ENCODE data around the gene PRLH. TPM values are rescaled to one million over a fixed set of nuclear protein-coding genes. Genes with fewer than 3 reads are reported as not detected.
A peak's percentile ranks its signal among the peaks of the same experiment; 100 is the strongest.

PRLH gene
- total and polyA plus RNA-seq, 2 of the 13 experiments (the other 11 are each of a cell fraction or from before 2014, with no cell fraction given), result not detected

DNA sequence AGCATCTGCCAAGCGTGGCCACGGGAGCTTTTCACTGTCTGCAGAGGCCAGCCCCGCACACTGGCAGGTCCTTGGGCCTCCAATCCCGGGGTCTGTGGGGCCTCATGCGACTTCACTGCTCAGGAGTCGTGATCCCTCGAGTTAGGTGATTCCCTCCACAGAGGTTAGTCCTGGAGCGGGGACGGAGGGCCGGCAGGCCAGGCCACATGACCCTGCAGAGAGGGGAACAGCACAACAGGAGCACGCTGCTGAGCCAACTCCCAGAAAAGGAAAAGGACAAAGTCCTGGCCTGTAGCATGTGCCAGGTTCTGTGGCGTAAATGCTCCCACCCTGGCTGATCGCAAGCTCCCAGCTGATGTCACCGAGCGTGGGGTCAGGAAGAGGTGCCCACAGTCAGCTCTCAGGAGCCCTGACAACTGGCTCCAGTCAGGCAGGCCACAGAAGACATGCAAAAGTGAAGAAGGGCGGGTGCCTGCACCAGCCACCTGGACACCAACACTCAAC, 15.3 kb upstream of the PRLH start (continued):
- TF ChIP-seq, protein P1, sequence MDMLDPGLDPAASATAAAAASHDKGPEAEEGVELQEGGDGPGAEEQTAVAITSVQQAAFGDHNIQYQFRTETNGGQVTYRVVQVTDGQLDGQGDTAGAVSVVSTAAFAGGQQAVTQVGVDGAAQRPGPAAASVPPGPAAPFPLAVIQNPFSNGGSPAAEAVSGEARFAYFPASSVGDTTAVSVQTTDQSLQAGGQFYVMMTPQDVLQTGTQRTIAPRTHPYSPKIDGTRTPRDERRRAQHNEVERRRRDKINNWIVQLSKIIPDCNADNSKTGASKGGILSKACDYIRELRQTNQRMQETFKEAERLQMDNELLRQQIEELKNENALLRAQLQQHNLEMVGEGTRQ (IDR thresholded peaks at IDR 0.05; ENCODE audit: low read depth, low read length), result no peak; the same call in 1 of the 2 replicates
- TF ChIP-seq, protein P1 (CRISPR knock-in tag; IDR thresholded peaks at IDR 0.05; ENCODE audit: borderline replicate concordance), result peak; percentile 74
- TF ChIP-seq, protein P2, sequence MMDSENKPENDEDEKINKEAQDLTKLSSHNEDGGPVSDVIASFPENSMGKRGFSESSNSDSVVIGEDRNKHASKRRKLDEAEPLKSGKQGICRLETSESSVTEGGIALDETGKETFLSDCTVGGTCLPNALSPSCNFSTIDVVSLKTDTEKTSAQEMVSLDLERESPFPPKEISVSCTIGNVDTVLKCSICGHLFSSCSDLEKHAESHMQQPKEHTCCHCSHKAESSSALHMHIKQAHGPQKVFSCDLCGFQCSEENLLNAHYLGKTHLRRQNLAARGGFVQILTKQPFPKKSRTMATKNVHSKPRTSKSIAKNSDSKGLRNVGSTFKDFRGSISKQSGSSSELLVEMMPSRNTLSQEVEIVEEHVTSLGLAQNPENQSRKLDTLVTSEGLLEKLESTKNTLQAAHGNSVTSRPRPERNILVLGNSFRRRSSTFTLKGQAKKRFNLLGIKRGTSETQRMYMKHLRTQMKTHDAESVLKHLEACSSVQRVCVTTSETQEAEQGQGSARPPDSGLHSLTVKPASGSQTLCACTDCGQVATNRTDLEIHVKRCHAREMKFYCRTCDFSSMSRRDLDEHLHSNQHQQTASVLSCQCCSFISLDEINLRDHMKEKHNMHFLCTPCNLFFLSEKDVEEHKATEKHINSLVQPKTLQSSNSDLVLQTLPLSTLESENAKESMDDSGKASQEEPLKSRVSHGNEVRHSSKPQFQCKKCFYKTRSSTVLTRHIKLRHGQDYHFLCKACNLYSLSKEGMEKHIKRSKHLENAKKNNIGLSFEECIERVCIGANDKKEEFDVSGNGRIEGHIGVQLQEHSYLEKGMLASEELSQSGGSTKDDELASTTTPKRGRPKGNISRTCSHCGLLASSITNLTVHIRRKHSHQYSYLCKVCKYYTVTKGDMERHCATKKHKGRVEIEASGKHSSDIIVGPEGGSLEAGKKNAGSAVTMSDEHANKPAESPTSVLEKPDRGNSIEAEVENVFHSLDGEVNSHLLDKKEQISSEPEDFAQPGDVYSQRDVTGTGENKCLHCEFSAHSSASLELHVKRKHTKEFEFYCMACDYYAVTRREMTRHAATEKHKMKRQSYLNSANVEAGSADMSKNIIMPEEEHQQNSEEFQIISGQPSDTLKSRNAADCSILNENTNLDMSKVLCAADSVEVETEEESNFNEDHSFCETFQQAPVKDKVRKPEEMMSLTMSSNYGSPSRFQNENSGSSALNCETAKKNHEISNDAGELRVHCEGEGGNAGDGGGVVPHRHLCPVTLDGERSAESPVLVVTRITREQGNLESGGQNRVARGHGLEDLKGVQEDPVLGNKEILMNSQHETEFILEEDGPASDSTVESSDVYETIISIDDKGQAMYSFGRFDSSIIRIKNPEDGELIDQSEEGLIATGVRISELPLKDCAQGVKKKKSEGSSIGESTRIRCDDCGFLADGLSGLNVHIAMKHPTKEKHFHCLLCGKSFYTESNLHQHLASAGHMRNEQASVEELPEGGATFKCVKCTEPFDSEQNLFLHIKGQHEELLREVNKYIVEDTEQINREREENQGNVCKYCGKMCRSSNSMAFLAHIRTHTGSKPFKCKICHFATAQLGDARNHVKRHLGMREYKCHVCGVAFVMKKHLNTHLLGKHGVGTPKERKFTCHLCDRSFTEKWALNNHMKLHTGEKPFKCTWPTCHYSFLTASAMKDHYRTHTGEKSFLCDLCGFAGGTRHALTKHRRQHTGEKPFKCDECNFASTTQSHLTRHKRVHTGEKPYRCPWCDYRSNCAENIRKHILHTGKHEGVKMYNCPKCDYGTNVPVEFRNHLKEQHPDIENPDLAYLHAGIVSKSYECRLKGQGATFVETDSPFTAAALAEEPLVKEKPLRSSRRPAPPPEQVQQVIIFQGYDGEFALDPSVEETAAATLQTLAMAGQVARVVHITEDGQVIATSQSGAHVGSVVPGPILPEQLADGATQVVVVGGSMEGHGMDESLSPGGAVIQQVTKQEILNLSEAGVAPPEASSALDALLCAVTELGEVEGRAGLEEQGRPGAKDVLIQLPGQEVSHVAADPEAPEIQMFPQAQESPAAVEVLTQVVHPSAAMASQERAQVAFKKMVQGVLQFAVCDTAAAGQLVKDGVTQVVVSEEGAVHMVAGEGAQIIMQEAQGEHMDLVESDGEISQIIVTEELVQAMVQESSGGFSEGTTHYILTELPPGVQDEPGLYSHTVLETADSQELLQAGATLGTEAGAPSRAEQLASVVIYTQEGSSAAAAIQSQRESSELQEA (CRISPR knock-in tag; IDR thresholded peaks at IDR 0.05; ENCODE audit: not compliant biosample characterization), result peak; percentile 40
- TF ChIP-seq ZFY (CRISPR knock-in tag; IDR thresholded peaks at IDR 0.05), result peak; percentile 46; the same call in 1 of the 2 replicates
- no peak for TF ChIP-seq RAD21 (CRISPR knock-in tag; IDR thresholded peaks at IDR 0.05)
- no peak for TF ChIP-seq FOXP1 (IDR thresholded peaks at IDR 0.05)
- TF ChIP-seq FOXP1 (CRISPR knock-in tag; IDR thresholded peaks at IDR 0.05), result no peak
- TF ChIP-seq ZSCAN25 (CRISPR knock-in tag; IDR thresholded peaks at IDR 0.05), result no peak
- TF ChIP-seq NFE2 (CRISPR knock-in tag; IDR thresholded peaks at IDR 0.05), result no peak
- TF ChIP-seq NFKB2 (CRISPR knock-in tag; IDR thresholded peaks at IDR 0.05; ENCODE audit: borderline replicate concordance), result 0 out of 2 replicates have a peak, but pooled peaks have one; percentile 78
- no peak for TF ChIP-seq RARG (CRISPR knock-in tag; IDR thresholded peaks at IDR 0.05; ENCODE audit: low read depth)
- TF ChIP-seq ZNF816 (CRISPR knock-in tag; IDR thresholded peaks at IDR 0.05; ENCODE audit: borderline replicate concordance), result no peak
- TF ChIP-seq SOX6 (IDR thresholded peaks at IDR 0.05), result no peak
- TF ChIP-seq SOX6 (CRISPR knock-in tag; IDR thresholded peaks at IDR 0.05), result no peak
- no peak for TF ChIP-seq DPF2 (CRISPR knock-in tag; IDR thresholded peaks at IDR 0.05; ENCODE audit: borderline replicate concordance, low read depth)
- TF ChIP-seq ZMAT3 (CRISPR knock-in tag; conservative IDR thresholded peaks at IDR 0.05), result peak; percentile 79; the same call in 1 of the 2 replicates
- TF ChIP-seq TOE1 (CRISPR knock-in tag; IDR thresholded peaks at IDR 0.05), result no peak
- no peak for TF ChIP-seq KLF16 (CRISPR knock-in tag; IDR thresholded peaks at IDR 0.05)
- no peak for TF ChIP-seq ZNF253 (CRISPR knock-in tag; IDR thresholded peaks at IDR 0.05; ENCODE audit: borderline replicate concordance)
- TF ChIP-seq HNRNPUL1 (IDR thresholded peaks at IDR 0.05; ENCODE audit: low read depth, low read length), result no peak
- TF ChIP-seq TAF1 (CRISPR knock-in tag; IDR thresholded peaks at IDR 0.05), result no peak
- TF ChIP-seq ZMYM3 (CRISPR knock-in tag; IDR thresholded peaks at IDR 0.05), result peak; percentile 12; the same call in 1 of the 2 replicates
- TF ChIP-seq SALL1 (CRISPR knock-in tag; IDR thresholded peaks at IDR 0.05), result peak; percentile 83
